B cell (primary cell): ENCODE measurements around the gene EFCC1. TPM values are rescaled to one million over a fixed set of nuclear protein-coding genes. Genes with fewer than 3 reads are reported as not detected.

Experiments
- ATAC-seq: fragments of 200-7000 bp; cut with Tn5 transposase; one replicate; pipeline ENCODE4 v1.10.0; 2021; ENCODE audit warnings: low read depth, mild to moderate bottlenecking, moderate number of reproducible peaks, moderate library complexity
- CTCF ChIA-PET: fragments of 350-600 bp; sonication (Branson Sonifier 250); formaldehyde crosslinking; loops from one replicate; lab custom pipeline; 2021; ENCODE audit warnings: antibody characterized with exemption, inconsistent platforms; lab: Charles Lee
- POLR2A ChIA-PET: fragments of 350-600 bp; sonication (Branson Sonifier 250); formaldehyde crosslinking; loops from one replicate; lab custom pipeline; 2021; ENCODE audit warnings: antibody characterized with exemption; lab: Charles Lee
- DNase-seq: peaks from one replicate; pipeline ENCODE4 v3.0.0; 2013
- H2AFZ ChIP-seq: 2 replicates; pipeline ENCODE4 v1.6.1; 2012; ENCODE audit warnings: mild to moderate bottlenecking, low read depth, low read length; ENCODE audit not compliant: insufficient read depth, poor library complexity, severe bottlenecking
- H3K27ac ChIP-seq, 2 donors: 1 replicate in 1 of 2; 2 replicates in 1 of 2; pipeline ENCODE4 v1.5.1; 2012 to 2013; ENCODE audit warnings: low read length in 2 of 2, mild to moderate bottlenecking in 2 of 2, moderate library complexity in 1 of 2
- H3K27me3 ChIP-seq, 4 experiments: fragments of 200-600 bp in 1 of 4; sonication (generic) in 1 of 4; replicated peaks in 1 of 4; 1 replicate in 2 of 4; 2 replicates in 2 of 4; pipeline versions ENCODE4 v1.6.1 to v1.7.0; 2013 to 2016; ENCODE audit warnings: low read length in 3 of 4, mild to moderate bottlenecking in 2 of 4, mixed read lengths in 1 of 4, moderate library complexity in 1 of 4; ENCODE audit not compliant: insufficient read depth in 4 of 4, control insufficient read depth in 3 of 4; ENCODE audit errors: control extremely low read depth in 1 of 4
- H3K36me3 ChIP-seq, 2 experiments: replicated peaks in 1 of 2; 1 replicate in 1 of 2; 2 replicates in 1 of 2; pipeline versions ENCODE4 v1.6.1 to v1.7.1; 2013; ENCODE audit warnings: low read length in 1 of 2; ENCODE audit not compliant: insufficient read depth in 2 of 2, control insufficient read depth in 1 of 2; ENCODE audit errors: control extremely low read depth in 1 of 2, extremely low read depth in 1 of 2
- H3K4me1 ChIP-seq, 2 donors: fragments of 200-600 bp in 1 of 2; sonication (generic) in 1 of 2; 1 replicate in 1 of 2; 2 replicates in 1 of 2; pipeline versions ENCODE4 v1.5.1 to v1.6.1; 2013 to 2017; ENCODE audit warnings: low read length in 2 of 2; ENCODE audit not compliant: control insufficient read depth in 2 of 2, insufficient read depth in 2 of 2
- H3K4me2 ChIP-seq: replicated peaks from 2 replicates; pipeline ENCODE3; 2012; ENCODE audit warnings: mild to moderate bottlenecking, low read depth, low read length; ENCODE audit not compliant: poor library complexity, severe bottlenecking
- H3K4me3 ChIP-seq, 5 experiments: fragments of 200-600 bp in 1 of 5; sonication (generic) in 1 of 5; 1 replicate in 3 of 5; 2 replicates in 2 of 5; pipeline versions ENCODE4 v1.5.1 to v1.7.0; 2011 to 2016; ENCODE audit warnings: low read length in 4 of 5, mild to moderate bottlenecking in 4 of 5, low read depth in 2 of 5, control low read depth in 1 of 5, moderate library complexity in 1 of 5; ENCODE audit not compliant: insufficient read depth in 1 of 5; ENCODE audit errors: control extremely low read depth in 1 of 5, extremely low read depth in 1 of 5
- H3K79me2 ChIP-seq: fragments of 200-600 bp; sonication (generic); one replicate; pipeline ENCODE4 v1.6.0; 2016; ENCODE audit warnings: low read length; ENCODE audit not compliant: control insufficient read depth, insufficient read depth
- H3K9ac ChIP-seq: fragments of 200-600 bp; sonication (generic); 2 replicates; pipeline ENCODE4 v1.6.1; 2017; ENCODE audit warnings: mild to moderate bottlenecking, low read length, moderate library complexity
- H3K9me3 ChIP-seq, 3 donors: one replicate each; pipeline versions ENCODE4 v1.6.1 to v1.7.1; 2013; ENCODE audit warnings: low read length in 2 of 3; ENCODE audit not compliant: control insufficient read depth in 2 of 3, insufficient read depth in 1 of 3; ENCODE audit errors: control extremely low read depth in 1 of 3
- H4K20me1 ChIP-seq: 2 replicates; pipeline ENCODE4 v1.6.0; 2012; ENCODE audit warnings: mild to moderate bottlenecking, low read length; ENCODE audit not compliant: insufficient read depth, control insufficient read depth, poor library complexity, severe bottlenecking
- H3K27ac Mint-ChIP-seq: one replicate; pipeline ENCODE4 v1.8.0; 2021; ENCODE audit warnings: mixed read lengths
- H3K27me3 Mint-ChIP-seq: one replicate; pipeline ENCODE4 v1.8.0; 2021; ENCODE audit warnings: mixed read lengths
- H3K4me1 Mint-ChIP-seq: one replicate; pipeline ENCODE4 v1.8.0; 2021; ENCODE audit warnings: mixed read lengths
- H3K4me3 Mint-ChIP-seq: one replicate; pipeline ENCODE4 v1.8.0; 2021; ENCODE audit warnings: mixed read lengths
- H3K9me3 Mint-ChIP-seq: one replicate; pipeline ENCODE4 v1.8.0; 2022; ENCODE audit warnings: mixed read lengths; ENCODE audit not compliant: insufficient read depth
- CTCF ChIP-seq: fragments of 200-600 bp; IDR thresholded peaks from one replicate; pipeline ENCODE4 v1.8.0; 2022; ENCODE audit warnings: antibody characterized with exemption, mild to moderate bottlenecking
- EZH2 ChIP-seq: IDR thresholded peaks from 2 replicates; pipeline ENCODE4 v1.6.1; 2012; ENCODE audit warnings: borderline replicate concordance, low read depth, mild to moderate bottlenecking, moderate library complexity, low read length; ENCODE audit not compliant: insufficient read depth, poor library complexity, severe bottlenecking
- WGBS: methylation state at CpG from one replicate; pipeline ENCODE4 v1.1.5; 2013; ENCODE audit warnings: missing lambda C conversion rate; ENCODE audit not compliant: insufficient coverage; 5-methylcytosine and 5-hydroxymethylcytosine counted together
- intact Hi-C: fragments of 100-400 bp; cut with micrococcal nuclease; formaldehyde crosslinking; loops from one replicate; pipeline ENCODE4 v1.10.0; 2022
- polyA plus RNA-seq: library from polyadenylated mRNA; depleted of rRNA; stranded (reverse); fragments of >200 nt; gene quantifications from 2 replicates; pipeline ENCODE4 v1.2.3, GENCODE V29; 2012
- total RNA-seq, 2 donors: library from RNA; stranded (reverse); fragments of 120-200 nt in 1 of 2; gene quantifications; 1 replicate in 1 of 2; 2 replicates in 1 of 2; pipeline versions ENCODE4 v1.2.3 to v1.2.4, GENCODE V29; 2013 to 2022

EFCC1 gene
- total and polyA plus RNA-seq, 2 donors (not counting 1 experiment from before 2014, with no cell fraction given): 0.06 TPM; not detected in 1

GRCh38 chr3:129003578-129004112 lies 2.5 kb downstream of the EFCC1 start:
- 12% methylated on average over 55 of the region's 55 CpGs for WGBS
- peak overlapping the region; percentile 80 for H3K4me3 Mint-ChIP-seq
- ATAC-seq (peak; percentile 75), DNase-seq (peak; percentile 73)
- CTCF ChIA-PET: interaction anchor here (0.7 to 2.4 kb wide), 7 partner anchors 8 to 242 kb away, joined by 3 to 15 read pairs (median 4); no protein-coding TSS in a partner anchor
- no peaks in the 10 kb centered on the region for H3K36me3 ChIP-seq
- peak overlapping the region; percentile 21 for H2AFZ ChIP-seq
- H3K9me3 ChIP-seq: peaks cover 0 to 20% (median 0%) of the 10 kb centered on the region in 3 donors
- H3K27ac Mint-ChIP-seq: no peak overlapping the region
- no peaks in the 10 kb centered on the region for H3K9me3 Mint-ChIP-seq
- H3K4me1 Mint-ChIP-seq: peaks cover 23% of the 10 kb centered on the region
- H3K27ac ChIP-seq: no peak overlapping the region
- no peak overlapping the region for H3K9ac ChIP-seq
- no peak overlapping the region for H3K4me3 ChIP-seq
- H4K20me1 ChIP-seq: no peaks in the 10 kb centered on the region
- peak overlapping the region; percentile 63 for H3K4me2 ChIP-seq
- H3K79me2 ChIP-seq: no peaks in the 10 kb centered on the region
- peaks cover 57% of the 10 kb centered on the region for H3K27me3 Mint-ChIP-seq
- POLR2A ChIA-PET: interaction anchor here (0.6 kb wide), 1 partner anchor 231 kb away, joined by 4 read pairs; no protein-coding TSS in a partner anchor
- intact Hi-C loops: no loop called here
- TF ChIP-seq EZH2: no peak
- TF ChIP-seq CTCF: peak; percentile 20
- peaks cover 0 to 64% (median 33%) of the 10 kb centered on the region in 4 experiments for H3K27me3 ChIP-seq
- H3K4me1 ChIP-seq: peaks cover 32% of the 10 kb centered on the region in 2 donors

- H3K9me3 ChIP-seq: peaks cover 0 to 20% (median 0%) of the 10 kb centered on the region in 3 donors
- no peak overlapping the region for H3K4me3 ChIP-seq
- Mint-ChIP-seq H3K4me3 (no peak overlapping the region), H3K27me3 (peaks cover 55% of the 10 kb centered on the region), H3K9me3 (no peaks in the 10 kb centered on the region), H3K27ac (peak overlapping the region; percentile 34), H3K4me1 (peaks cover 23% of the 10 kb centered on the region)
- no peak overlapping the region for H3K27ac ChIP-seq
- intact Hi-C loops: no loop called here
- peaks cover 0 to 53% (median 30%) of the 10 kb centered on the region in 4 experiments for H3K27me3 ChIP-seq
- ChIA-PET POLR2A (interaction anchor here (0.5 kb wide), 1 partner anchor 10 kb away, joined by 4 read pairs; no protein-coding TSS in a partner anchor), CTCF (interaction anchor here (0.6 to 2.4 kb wide), 6 partner anchors 12 to 241 kb away, joined by 3 to 15 read pairs (median 6); no protein-coding TSS in a partner anchor)
- no peaks in the 10 kb centered on the region for H3K36me3 ChIP-seq
- no peak overlapping the region for H3K9ac ChIP-seq
- no peaks in the 10 kb centered on the region for H4K20me1 ChIP-seq
- WGBS: 91% methylated on average over 4 of the region's 6 CpGs
- H3K79me2 ChIP-seq: no peaks in the 10 kb centered on the region
- peaks cover 32% of the 10 kb centered on the region in 2 donors for H3K4me1 ChIP-seq
- no peak for ATAC-seq
- DNase-seq: no peak
- TF ChIP-seq EZH2 (no peak), CTCF (no peak)
- no peak overlapping the region for H2AFZ ChIP-seq
- no peak overlapping the region for H3K4me2 ChIP-seq
These were observed 3.7 kb downstream of the EFCC1 start for GRCh38 chr3:129004639-129005295.
